ENCODE measurements around the gene EMP1.

EMP1 gene

DNA sequence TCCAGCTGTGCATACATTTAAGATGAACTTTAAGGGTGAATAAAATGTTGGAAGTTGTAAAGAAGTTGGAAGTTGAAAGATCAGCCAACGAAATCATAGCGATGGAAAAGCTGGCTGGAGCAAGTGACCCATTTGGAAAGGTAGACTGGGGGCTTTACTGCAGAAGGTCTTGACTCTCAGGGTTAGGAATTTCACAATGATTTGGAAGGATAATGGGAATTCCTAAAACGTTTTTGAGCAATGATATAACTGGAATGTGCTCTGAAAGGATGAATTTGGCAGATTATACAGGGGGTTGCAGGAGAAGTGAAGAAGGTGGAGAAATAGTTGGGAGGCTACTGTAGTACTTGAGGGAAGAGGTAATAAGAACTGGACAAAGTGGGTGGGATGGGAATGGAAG, 27.4 kb downstream of the EMP1 start:
- no peak for DNase-seq

GRCh38 chr12:13227191-13227590, 30.7 kb downstream of the EMP1 start:
- DNase-seq = no peak

DNA sequence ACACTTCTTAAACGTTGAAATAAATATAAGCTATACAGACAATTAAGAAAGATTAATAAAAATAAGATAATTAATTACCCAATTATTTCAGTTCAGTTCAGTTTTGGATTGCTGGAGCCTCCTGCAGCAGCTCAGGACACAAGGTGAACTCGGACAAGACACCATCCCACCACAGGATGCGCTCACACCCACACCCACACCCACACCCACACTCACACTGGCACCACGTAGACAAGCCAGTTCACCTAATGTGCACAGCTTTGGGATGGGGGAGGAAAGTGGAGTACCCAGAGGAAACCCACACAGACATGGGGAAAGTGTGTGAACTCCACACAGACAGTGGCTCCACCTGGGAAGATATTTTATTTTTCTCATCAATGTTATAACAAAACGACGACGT, 32.1 kb downstream of the EMP1 start:
- no peak for DNase-seq

- no peak for DNase-seq
Observed at GRCh38 chr12:13229504-13229903, 33.0 kb downstream of the EMP1 start.

DNA sequence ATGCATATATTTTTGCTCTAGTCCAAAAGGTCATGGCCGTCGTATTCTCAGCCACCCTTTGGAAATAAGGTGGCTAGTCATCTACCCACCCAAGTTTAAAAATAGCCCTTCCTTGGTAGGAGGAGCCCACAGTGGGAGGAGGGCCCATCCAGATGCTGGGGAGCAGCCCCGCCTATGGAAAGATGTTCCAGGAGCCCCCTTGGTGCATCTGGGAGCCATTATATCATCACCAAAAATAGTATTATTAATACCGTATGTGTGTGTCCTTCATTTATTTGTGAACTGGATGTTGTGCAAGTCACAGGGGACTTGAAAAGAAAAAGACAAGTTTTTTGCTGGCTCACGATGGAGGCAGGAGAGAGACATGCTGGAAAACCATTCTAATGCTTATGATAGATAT, 34.0 kb downstream of the EMP1 start:
- DNase-seq = no peak

DNA sequence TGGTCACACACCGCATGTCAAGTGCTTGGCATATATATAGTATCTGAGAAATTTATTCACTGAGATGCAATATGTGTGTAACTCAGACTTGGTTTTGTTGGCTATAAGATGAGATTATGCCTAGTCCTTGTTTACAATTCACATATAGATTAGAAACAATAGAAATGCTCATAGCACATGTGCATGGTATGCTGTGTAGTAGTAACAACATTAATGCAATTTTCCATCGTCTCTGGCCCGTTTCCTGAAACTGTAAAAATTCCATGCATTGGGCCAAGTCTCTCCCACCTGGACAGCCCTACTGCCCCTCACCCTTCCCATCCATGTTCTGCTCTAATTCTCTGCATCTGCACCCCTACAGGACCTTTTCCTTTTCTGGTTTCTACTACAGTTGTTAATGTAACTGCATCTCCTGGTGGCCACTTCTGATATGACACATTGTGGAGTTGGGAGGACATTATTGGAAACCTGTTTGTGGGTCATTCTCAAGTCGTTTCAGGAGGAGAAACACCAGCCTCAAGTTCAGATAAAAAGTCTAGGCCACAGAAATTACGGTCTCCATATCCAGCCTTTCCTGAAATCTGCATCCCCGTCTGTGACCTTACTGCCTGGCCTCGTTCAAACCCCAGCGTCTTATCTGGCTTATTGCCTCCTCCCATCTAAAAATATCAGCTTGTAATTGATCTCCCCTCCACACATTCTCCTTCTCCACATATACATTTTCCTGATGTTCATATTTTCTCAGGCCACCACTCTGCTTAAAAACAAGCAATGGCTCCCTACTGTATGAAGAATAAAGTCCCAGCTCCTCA, 37.5 kb downstream of the EMP1 start:
- no peak for DNase-seq

DNA sequence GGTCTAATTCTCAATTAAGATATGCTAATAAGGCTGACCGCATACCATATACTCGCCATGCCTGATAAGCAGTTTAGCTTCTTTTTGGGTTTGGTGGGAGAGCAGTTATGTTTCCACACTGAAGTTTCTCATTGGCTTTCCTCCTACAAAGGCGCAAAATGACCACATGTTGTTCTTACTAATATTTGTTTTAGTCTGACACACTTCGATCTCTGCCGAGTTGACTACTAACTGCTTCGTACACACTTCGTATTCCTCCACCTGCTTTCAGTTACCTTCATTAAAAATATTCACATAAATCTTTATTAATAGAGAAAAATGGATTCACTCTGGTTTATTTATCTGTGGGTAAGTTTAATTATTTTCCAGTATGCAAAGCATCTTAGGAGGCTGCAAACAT, 41.7 kb downstream of the EMP1 start:
- no peak for DNase-seq

DNA sequence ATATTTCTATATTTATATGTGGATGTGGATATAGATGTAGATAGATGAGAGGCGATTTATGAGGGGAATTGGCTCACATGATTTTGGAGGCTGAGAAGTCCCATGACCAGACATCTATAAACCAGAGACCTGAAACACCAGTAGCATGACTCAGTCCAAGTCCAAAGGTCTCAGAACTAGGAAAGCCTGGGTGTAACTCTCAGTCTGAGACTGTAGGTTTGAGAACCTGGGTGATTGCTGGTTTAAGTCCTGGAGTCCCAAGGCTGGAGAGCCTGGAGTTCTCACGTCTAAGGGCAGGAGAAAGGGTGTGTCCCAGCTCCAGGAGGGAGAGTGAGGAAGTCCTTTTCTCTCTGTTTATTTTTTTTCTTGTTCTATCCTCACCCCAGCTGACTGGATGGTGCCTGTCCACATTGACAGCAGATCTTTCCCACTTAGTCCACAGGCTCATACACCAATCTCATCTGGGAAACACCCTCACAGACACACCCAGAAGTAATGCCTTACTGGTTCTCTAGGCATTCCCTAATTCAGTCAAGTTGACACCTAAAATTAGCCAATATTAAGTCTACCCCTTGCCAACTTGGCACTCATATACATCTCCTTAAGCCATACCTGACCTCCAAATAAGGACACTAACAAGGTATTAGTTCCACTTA, 45.4 kb downstream of the EMP1 start:
- DNase-seq = no peak

DNA sequence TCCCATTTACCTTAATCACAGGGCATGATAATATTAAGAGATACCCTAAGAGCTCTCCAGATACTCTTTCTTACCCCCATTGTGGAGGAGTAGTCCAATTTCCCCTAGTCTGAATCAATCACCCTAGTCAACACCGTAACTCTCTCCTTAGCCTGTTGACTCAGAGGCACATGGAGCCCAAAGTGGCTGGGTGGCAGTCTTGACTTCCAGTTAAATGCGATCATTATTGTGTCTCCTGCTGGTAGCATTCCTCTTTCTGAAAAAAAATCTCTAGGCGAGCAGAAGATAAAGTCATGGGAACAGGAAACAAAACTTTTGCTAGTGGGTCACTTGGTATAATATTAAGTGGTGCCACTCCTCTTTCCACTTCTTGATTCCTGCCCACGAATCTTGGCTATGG, 46.4 kb downstream of the EMP1 start:
- DNase-seq = no peak

DNA sequence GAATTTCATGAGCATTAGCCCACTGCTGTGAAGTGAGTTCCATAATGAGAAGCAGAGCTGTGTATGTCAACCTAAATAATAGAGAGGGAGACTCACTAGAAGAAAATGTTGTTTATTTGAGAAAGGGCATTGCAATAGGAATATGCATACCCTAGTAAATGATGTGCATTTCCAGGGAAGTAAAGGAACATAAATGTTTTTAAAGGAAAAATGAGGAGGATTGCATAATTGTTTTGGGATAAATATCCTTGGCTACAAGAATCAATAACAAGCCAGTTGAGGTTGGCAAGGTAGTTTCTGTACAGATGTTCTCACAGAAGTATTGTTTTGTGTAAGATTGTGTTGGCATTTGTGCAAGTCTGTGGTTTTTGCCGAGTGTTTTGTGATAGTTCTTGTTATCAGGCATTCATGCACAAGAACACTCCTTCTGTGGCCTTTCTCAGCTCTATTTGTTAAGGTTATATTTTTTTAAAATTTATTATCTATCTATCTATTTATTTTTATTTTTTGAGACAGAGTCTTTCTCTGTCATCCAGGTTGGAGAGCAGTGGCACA, 47.1 kb downstream of the EMP1 start:
- DNase-seq = no peak

- DNase-seq = no peak
Observed at GRCh38 chr12:13247596-13247995, 51.1 kb downstream of the EMP1 start.

GRCh38 chr12:13248964-13249363, 52.4 kb downstream of the EMP1 start:
- DNase-seq = no peak

DNA sequence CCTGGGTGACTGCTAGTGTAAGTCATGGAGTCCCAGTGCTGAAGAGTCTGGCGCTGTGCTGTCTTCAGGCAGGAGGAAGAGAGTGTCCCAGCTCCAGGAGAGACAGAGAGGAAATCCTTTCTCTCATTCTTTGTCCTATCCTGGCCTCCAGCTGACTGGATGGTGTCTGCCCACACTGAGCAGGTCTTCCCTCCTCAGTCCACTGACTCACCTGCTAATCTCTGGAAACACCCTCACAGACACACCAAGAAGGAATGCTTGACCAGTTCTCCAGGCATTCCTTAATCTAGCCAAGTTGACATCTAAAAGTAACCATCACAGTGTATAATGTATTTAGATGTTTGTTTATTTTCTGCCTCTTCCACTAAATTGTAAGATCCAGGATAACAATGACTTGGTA, 53.9 kb downstream of the EMP1 start:
- DNase-seq = no peak

GRCh38 chr12:13251521-13251920, 55.0 kb downstream of the EMP1 start:
- no peak for DNase-seq

DNA sequence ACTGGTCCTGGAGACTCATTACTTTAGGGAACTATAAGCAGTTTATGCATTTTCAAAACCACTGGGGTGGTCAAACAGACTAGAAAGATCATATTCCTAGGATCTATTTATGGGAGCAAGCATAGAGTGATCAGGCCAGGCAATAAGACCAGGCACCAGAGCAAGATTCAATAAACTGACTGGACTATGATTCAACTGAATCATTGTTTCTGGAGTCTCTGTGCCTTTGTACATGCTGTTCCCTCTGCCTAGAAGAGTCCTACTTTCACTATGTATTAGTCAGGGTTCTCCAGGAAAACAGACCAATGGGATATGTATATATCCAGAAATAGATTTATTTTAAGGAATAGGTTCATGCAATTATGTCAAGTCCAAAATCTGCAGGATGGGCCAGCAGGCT, 55.5 kb downstream of the EMP1 start:
- DNase-seq = no peak

GRCh38 chr12:13252616-13253015, 56.1 kb downstream of the EMP1 start:
- DNase-seq = no peak

DNA sequence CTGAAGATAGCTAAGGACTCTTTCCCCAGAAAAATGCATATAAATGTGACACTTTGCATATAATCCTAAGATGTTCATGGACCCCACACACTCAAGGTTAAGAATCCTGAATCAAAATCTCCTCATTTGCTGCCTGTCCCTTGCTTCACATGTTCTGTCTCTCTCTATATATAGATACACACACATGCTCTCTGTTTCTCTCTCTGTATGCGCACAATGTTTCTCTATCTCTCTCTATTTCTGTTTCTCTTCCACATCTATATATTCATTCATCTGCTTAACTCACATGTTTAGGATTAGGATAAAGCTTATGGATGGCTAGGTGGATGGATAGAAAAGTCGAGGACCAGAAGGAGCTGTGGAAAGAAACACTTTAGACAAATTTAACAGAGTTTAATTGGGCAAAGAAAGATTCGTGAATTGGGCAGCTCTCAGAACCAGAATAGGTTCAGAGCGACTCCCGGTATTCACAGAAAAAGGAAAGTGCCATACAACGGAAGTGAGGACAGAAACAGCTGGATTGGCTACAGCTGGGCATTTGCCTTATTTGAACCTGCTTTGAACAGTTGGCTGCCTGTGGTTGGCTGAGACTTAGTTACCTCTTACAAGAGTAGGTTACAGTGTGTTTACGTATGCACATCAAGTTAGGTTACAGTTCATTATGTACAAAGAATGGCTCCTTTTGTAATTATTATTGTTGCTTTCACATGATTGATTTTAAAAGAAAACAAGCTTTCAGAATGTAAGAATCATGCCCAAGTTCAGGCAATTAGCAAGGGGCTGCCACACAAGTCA, 57.6 kb downstream of the EMP1 start:
- DNase-seq = no peak

- peak; percentile 80 for DNase-seq
Observed at GRCh38 chr12:13255792-13256691, 59.5 kb downstream of the EMP1 start.

DNA sequence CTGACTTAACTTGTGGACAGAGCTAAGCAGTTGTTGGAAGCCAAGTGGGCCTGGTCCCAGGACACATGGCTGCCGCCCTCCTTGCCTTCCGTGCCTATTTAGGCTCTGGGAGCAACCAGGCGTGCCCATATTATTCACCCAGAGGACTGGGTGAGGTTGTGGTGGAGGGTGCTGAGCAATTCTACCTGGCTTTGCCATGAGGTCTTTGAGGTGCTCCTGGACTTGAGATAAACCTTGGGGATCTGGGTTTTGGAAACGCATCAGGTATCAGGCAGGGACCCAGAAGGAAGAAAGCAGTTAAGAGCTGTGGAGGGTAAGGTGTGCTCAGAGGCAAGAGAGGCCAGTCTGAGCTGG, 60.1 kb downstream of the EMP1 start:
- no peak for DNase-seq

- DNase-seq = no peak
Observed at GRCh38 chr12:13257356-13257875, 60.9 kb downstream of the EMP1 start.

GRCh38 chr12:13258197-13258596, 61.7 kb downstream of the EMP1 start:
- no peak for DNase-seq

DNA sequence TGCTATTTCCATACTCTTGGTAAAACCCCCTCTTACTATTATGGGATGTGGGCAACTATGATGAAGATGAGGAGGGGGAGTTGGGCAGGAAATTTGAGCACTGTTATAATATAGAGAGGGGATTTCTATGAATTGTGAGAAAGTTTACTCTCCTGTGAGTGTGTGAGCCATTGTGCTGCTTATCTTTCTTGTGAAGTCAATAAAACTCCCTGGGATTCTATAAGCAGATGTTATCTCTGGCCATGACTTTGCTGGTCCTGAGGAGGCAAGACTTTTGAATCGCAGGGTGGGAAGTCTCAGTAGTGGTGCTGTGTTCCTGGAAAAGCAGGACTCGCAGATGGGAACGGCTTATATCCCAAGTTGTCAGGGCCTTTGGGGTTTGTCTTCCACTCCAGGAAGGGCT, 62.2 kb downstream of the EMP1 start:
- no peak for DNase-seq

All from activated T-cell treated with anti-CD3 and anti-CD28 coated beads, Interleukin-2, amount 50 U/mL, for 1 hour (primary cell).